Activated T-cell treated with anti-CD3 and anti-CD28 coated beads, Interleukin-2, amount 50 U/mL, for 72 hours (primary cell): Measurements from ENCODE around the gene AMN1. TPM values are rescaled to one million over a fixed set of nuclear protein-coding genes. Genes with fewer than 3 reads are reported as not detected.
"Not testable (repeated sequence)": the region's sequence is repeated elsewhere in the genome, so short reads cannot be mapped to it uniquely, and the experiment has no call there.

ENCODE experiments used
- ATAC-seq, 2 donors: fragments of 150-1000 bp; cut with Tn5 transposase; replicated peaks in 1 of 2; 2 replicates each; pipeline ENCODE4 v1.10.0; 2021; ENCODE audit warnings: moderate library complexity in 2 of 2, mild to moderate bottlenecking in 1 of 2
- DNase-seq, 2 donors: peaks; one replicate each; pipeline ENCODE4 v3.0.0; 2021 to 2022; ENCODE audit warnings: mixed read lengths in 1 of 2
- H3K27ac Mint-ChIP-seq: one replicate; pipeline ENCODE4 v1.8.0; 2022; ENCODE audit warnings: mild to moderate bottlenecking, moderate library complexity, mixed read lengths
- H3K27me3 Mint-ChIP-seq: one replicate; pipeline ENCODE4 v1.8.0; 2022; ENCODE audit warnings: low read depth, mixed read lengths
- H3K36me3 Mint-ChIP-seq, 2 donors: one replicate each; pipeline ENCODE4 v1.8.0; 2022; ENCODE audit warnings: mixed read lengths in 2 of 2, mild to moderate bottlenecking in 1 of 2; ENCODE audit not compliant: insufficient read depth in 2 of 2
- H3K4me1 Mint-ChIP-seq: one replicate; pipeline ENCODE4 v1.8.0; 2022; ENCODE audit warnings: low read depth, mixed read lengths
- H3K4me3 Mint-ChIP-seq, 2 donors: one replicate each; pipeline ENCODE4 v1.8.0; 2022; ENCODE audit warnings: mild to moderate bottlenecking in 2 of 2, mixed read lengths in 2 of 2, moderate library complexity in 2 of 2
- H3K9me3 Mint-ChIP-seq, 2 donors: one replicate each; pipeline ENCODE4 v1.8.0; 2022; ENCODE audit warnings: mixed read lengths in 2 of 2
- total RNA-seq, 2 donors: library from RNA; stranded (reverse); gene quantifications; one replicate each; pipeline ENCODE4 v1.2.3, GENCODE V29; 2022

Gene AMN1
- total RNA-seq, result 1 to 10 TPM; 4.2 to 4.5 TPM

GRCh38 chr12:31728917-31729640 lies at the start of gene AMN1:
Gene AMN1 (minus strand): TSS chr12:31729021. CDS start chr12:31729008, 13 bp downstream.
- Mint-ChIP-seq H3K27ac (peak within 1 kb of the TSS; percentile 96), H3K4me3 (peak within 1 kb of the TSS; percentile 99), H3K36me3 (peaks cover 14 to 18% of the 10 kb centered on the region in 2 donors), H3K27me3 (no peaks in the 10 kb centered on the region), H3K4me1 (peaks cover 63% of the 10 kb centered on the region), H3K9me3 (peaks cover 0 to 4% of the 10 kb centered on the region in 2 donors)
- DNase-seq (peak; percentile 99 to 100), ATAC-seq (peak; percentile 90 to 94)

- Mint-ChIP-seq H3K27ac (no peak overlapping the region), H3K36me3 (no peaks in the 10 kb centered on the region), H3K9me3 (no peaks in the 10 kb centered on the region), H3K27me3 (no peaks in the 10 kb centered on the region), H3K4me3 (no peak overlapping the region), H3K4me1 (peaks cover 13% of the 10 kb centered on the region)
- DNase-seq, result no peak
- ATAC-seq, result no peak
Measured at GRCh38 chr12:31773867-31774266, 45.0 kb upstream of the AMN1 start.

- Mint-ChIP-seq H3K9me3 (no peaks in the 10 kb centered on the region), H3K4me3 (no peak overlapping the region), H3K4me1 (peaks cover 13% of the 10 kb centered on the region), H3K27me3 (no peaks in the 10 kb centered on the region), H3K36me3 (no peaks in the 10 kb centered on the region), H3K27ac (no peak overlapping the region)
- ATAC-seq, result no peak
- DNase-seq, result no peak
Measured at GRCh38 chr12:31773223-31773750, 44.5 kb upstream of the AMN1 start.

GRCh38 chr12:31772685-31773222 lies 43.9 kb upstream of the AMN1 start:
- DNase-seq, result no peak
- H3K4me3 Mint-ChIP-seq, result no peak overlapping the region
- H3K4me1 Mint-ChIP-seq, result peaks cover 13% of the 10 kb centered on the region
- H3K36me3 Mint-ChIP-seq, result no peaks in the 10 kb centered on the region
- no peak overlapping the region for H3K27ac Mint-ChIP-seq
- ATAC-seq, result no peak
- no peaks in the 10 kb centered on the region for H3K9me3 Mint-ChIP-seq
- no peaks in the 10 kb centered on the region for H3K27me3 Mint-ChIP-seq

- Mint-ChIP-seq H3K27me3 (no peaks in the 10 kb centered on the region), H3K9me3 (no peaks in the 10 kb centered on the region), H3K27ac (no peak overlapping the region), H3K4me3 (no peak overlapping the region), H3K4me1 (peaks cover 13% of the 10 kb centered on the region), H3K36me3 (no peaks in the 10 kb centered on the region)
- DNase-seq (no peak), ATAC-seq (no peak)
Measured at GRCh38 chr12:31772186-31772585, 43.4 kb upstream of the AMN1 start.

- peaks cover 13% of the 10 kb centered on the region for H3K4me1 Mint-ChIP-seq
- H3K9me3 Mint-ChIP-seq, result peaks cover 0 to 2% of the 10 kb centered on the region in 2 donors
- peaks cover 0 to 1% of the 10 kb centered on the region in 2 donors for H3K36me3 Mint-ChIP-seq
- H3K4me3 Mint-ChIP-seq, result no peak overlapping the region
- H3K27ac Mint-ChIP-seq, result no peak overlapping the region
- no peaks in the 10 kb centered on the region for H3K27me3 Mint-ChIP-seq
- ATAC-seq (no peak), DNase-seq (no peak)
Measured at GRCh38 chr12:31768046-31768445, 39.2 kb upstream of the AMN1 start.

- Mint-ChIP-seq H3K36me3 (peaks cover 0 to 1% of the 10 kb centered on the region in 2 donors), H3K27me3 (no peaks in the 10 kb centered on the region), H3K4me1 (peaks cover 15% of the 10 kb centered on the region), H3K9me3 (peaks cover 0 to 2% of the 10 kb centered on the region in 2 donors), H3K27ac (no peak overlapping the region), H3K4me3 (no peak overlapping the region)
- DNase-seq (no peak), ATAC-seq (no peak)
Measured at GRCh38 chr12:31765931-31766330, 37.1 kb upstream of the AMN1 start.

GRCh38 chr12:31759632-31760459 lies 31.0 kb upstream of the AMN1 start:
- Mint-ChIP-seq H3K4me3 (no peak overlapping the region), H3K9me3 (peaks cover 0 to 2% of the 10 kb centered on the region in 2 donors), H3K36me3 (peaks cover 1 to 2% of the 10 kb centered on the region in 2 donors), H3K27ac (no peak overlapping the region), H3K4me1 (peaks cover 18% of the 10 kb centered on the region), H3K27me3 (no peaks in the 10 kb centered on the region)
- DNase-seq (no peak), ATAC-seq (no peak)

- peaks cover 15% of the 10 kb centered on the region for H3K4me1 Mint-ChIP-seq
- H3K27ac Mint-ChIP-seq, DNase-seq, H3K36me3 Mint-ChIP-seq, H3K27me3 Mint-ChIP-seq, H3K9me3 Mint-ChIP-seq, H3K4me3 Mint-ChIP-seq, ATAC-seq: not testable (repeated sequence)
Measured at GRCh38 chr12:31758297-31758696, 29.5 kb upstream of the AMN1 start.

- peaks cover 0 to 6% of the 10 kb centered on the region in 2 donors for H3K36me3 Mint-ChIP-seq
- H3K27ac Mint-ChIP-seq, result no peak overlapping the region
Measured at GRCh38 chr12:31756977-31757420, 28.2 kb upstream of the AMN1 start.

GRCh38 chr12:31752450-31752849 lies 23.6 kb upstream of the AMN1 start:
- DNase-seq (no peak), ATAC-seq (no peak)
- Mint-ChIP-seq H3K36me3 (peaks cover 0 to 4% of the 10 kb centered on the region in 2 donors), H3K4me1 (peaks cover 52% of the 10 kb centered on the region), H3K27ac (no peak overlapping the region), H3K27me3 (peaks cover 7% of the 10 kb centered on the region), H3K9me3 (no peaks in the 10 kb centered on the region), H3K4me3 (peak overlapping the region in 1 of 2 donors; percentile 72)

More at GRCh38 chr12:31756977-31757420, 28.2 kb upstream of the AMN1 start:
- DNase-seq (no peak), ATAC-seq (no peak)
- Mint-ChIP-seq H3K27me3 (no peaks in the 10 kb centered on the region), H3K4me3 (no peak overlapping the region), H3K9me3 (peaks cover 0 to 2% of the 10 kb centered on the region in 2 donors), H3K4me1 (peaks cover 20% of the 10 kb centered on the region)

GRCh38 chr12:31751085-31751484 lies 22.3 kb upstream of the AMN1 start:
- H3K36me3 Mint-ChIP-seq, result peaks cover 0 to 4% of the 10 kb centered on the region in 2 donors
- peaks cover 64% of the 10 kb centered on the region for H3K4me1 Mint-ChIP-seq
- ATAC-seq (no peak), DNase-seq (no peak)
- H3K9me3 Mint-ChIP-seq, result no peaks in the 10 kb centered on the region
- no peak overlapping the region for H3K4me3 Mint-ChIP-seq
- no peak overlapping the region for H3K27ac Mint-ChIP-seq
- H3K27me3 Mint-ChIP-seq, result peaks cover 7% of the 10 kb centered on the region

GRCh38 chr12:31750747-31751039 lies 21.9 kb upstream of the AMN1 start:
- H3K4me1 Mint-ChIP-seq, result peaks cover 67% of the 10 kb centered on the region
- DNase-seq, result no peak
- H3K36me3 Mint-ChIP-seq, result peaks cover 0 to 4% of the 10 kb centered on the region in 2 donors
- no peaks in the 10 kb centered on the region for H3K9me3 Mint-ChIP-seq
- no peak for ATAC-seq
- H3K27ac Mint-ChIP-seq, result no peak overlapping the region
- H3K4me3 Mint-ChIP-seq, result no peak overlapping the region
- peaks cover 7% of the 10 kb centered on the region for H3K27me3 Mint-ChIP-seq
